ENCODE data around the gene COG1. TPM values are rescaled to one million over a fixed set of nuclear protein-coding genes. Genes with fewer than 3 reads are reported as not detected.

COG1 gene
- total RNA-seq, 2 donors from 2014 or later, result 34.8 to 42.5 TPM

DNA sequence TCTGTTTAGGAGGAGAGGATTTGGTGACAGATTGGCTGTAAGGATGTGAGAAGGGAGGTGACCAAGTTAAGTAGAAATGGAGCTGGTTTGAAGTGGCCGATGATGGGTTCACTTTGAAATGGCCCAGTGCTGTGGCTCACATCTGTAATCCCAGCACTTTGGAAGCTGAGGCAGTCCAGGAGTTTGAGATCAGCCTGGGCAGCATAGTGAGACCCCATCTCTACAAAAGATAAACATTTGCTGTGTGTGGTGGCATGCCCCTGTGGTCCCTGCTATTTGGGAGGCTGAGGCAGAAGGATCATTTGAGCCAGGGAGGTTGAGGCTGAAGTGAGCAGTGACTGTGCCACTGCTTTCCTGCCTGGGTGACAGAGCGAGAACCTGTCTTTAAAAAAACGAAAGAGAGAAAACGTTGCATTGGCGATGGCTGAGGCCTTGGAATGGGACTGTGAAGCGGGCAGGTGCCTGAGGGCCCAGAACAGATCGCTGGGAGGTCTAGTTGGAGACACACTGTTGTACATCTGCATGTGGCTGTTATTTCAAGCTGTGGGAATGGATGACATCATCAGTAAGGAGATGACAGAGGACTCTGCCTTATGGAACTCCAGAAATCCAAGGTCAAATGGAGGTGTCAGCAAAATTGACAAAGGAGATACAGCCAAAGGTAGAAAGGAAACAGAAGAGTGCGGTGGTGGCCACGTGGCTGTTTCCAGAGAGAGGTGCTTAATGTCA lies 5.5 kb downstream of the COG1 start:
- TF ChIP-seq, protein P1, sequence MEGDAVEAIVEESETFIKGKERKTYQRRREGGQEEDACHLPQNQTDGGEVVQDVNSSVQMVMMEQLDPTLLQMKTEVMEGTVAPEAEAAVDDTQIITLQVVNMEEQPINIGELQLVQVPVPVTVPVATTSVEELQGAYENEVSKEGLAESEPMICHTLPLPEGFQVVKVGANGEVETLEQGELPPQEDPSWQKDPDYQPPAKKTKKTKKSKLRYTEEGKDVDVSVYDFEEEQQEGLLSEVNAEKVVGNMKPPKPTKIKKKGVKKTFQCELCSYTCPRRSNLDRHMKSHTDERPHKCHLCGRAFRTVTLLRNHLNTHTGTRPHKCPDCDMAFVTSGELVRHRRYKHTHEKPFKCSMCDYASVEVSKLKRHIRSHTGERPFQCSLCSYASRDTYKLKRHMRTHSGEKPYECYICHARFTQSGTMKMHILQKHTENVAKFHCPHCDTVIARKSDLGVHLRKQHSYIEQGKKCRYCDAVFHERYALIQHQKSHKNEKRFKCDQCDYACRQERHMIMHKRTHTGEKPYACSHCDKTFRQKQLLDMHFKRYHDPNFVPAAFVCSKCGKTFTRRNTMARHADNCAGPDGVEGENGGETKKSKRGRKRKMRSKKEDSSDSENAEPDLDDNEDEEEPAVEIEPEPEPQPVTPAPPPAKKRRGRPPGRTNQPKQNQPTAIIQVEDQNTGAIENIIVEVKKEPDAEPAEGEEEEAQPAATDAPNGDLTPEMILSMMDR (IDR thresholded peaks at IDR 0.05), result no peak
- no peaks in the 10 kb centered on the region for H3K9me3 ChIP-seq
- no peak overlapping the region for H3K27ac ChIP-seq
- peaks cover 48% of the 10 kb centered on the region for H3K4me1 ChIP-seq
- no peak for ATAC-seq
- no peak for DNase-seq
- no peak overlapping the region for H3K4me3 ChIP-seq
- WGBS, 2 donors, result 80 to 91% methylated on average over 9 of the region's 9 CpGs
- H3K36me3 ChIP-seq (replicated peaks in 1 of 2; ENCODE audit: insufficient read depth in 1 of 2, low read depth in 2 of 2), result peaks cover 0 to 32% of the 10 kb centered on the region in 2 donors
- intact Hi-C loops (cut with DNase I), result no loop called here
- no peaks in the 10 kb centered on the region for H3K27me3 ChIP-seq

DNA sequence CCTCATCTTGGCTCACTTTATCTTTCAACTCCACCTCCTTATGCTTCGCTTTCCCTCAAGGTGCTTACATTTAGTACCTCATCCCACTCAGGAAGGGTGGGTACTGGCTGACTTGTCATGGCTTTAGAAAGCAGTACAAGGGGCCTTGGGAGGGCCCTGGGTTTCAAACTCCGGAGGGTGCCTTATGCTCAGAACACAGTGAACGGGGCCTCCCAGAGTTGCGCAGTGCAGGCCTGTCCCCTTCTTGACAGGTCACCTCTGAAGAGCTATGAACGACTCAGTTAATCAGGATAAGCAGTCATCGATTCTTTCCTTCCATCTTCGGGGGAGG lies 6.0 kb downstream of the COG1 start:
- intact Hi-C loops (cut with DNase I), result no loop called here
- Histone ChIP-seq H3K4me3 (no peak overlapping the region), H3K36me3 (replicated peaks in 1 of 2; ENCODE audit: insufficient read depth in 1 of 2, low read depth in 2 of 2) (peaks cover 0 to 32% of the 10 kb centered on the region in 2 donors), H3K4me1 (peaks cover 49% of the 10 kb centered on the region), H3K9me3 (no peaks in the 10 kb centered on the region), H3K27ac (no peak overlapping the region), H3K27me3 (no peaks in the 10 kb centered on the region)
- DNase-seq (no peak), ATAC-seq (no peak)
- no peak for TF ChIP-seq POLR2A (IDR thresholded peaks at IDR 0.05)
- TF ChIP-seq, protein P1 (IDR thresholded peaks at IDR 0.05), result no peak
- WGBS, 2 donors, result 88 to 89% methylated on average over 7 of the region's 7 CpGs

DNA sequence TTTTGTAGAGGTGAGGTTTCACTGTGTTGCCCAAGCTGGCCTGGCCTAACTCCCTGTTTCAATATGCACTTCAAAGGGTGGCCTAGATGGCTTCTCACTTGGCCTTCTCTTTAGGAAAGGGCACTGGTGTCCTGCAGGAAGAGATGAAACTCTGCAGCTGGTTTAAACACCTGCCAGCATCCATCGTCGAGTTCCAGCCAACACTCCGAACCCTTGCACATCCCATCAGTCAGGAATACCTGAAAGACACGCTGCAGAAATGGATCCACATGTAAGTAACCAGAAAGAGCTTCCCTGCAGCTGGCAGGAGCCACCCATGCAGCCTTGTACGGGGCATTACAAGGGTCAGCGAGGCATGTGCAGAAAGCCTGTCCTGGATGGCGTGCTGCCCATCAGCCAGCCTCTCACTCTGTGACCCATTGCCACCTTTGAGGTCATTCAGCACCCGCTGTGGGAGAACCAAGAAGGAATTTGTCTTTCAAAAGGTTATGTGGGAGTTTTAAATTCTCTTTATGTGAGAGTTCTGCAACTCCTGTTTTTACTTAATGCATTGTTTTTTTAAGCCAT lies 7.0 kb downstream of the COG1 start:
- intact Hi-C loops (cut with DNase I), result no loop called here
- Histone ChIP-seq H3K36me3 (replicated peaks in 1 of 2; ENCODE audit: insufficient read depth in 1 of 2, low read depth in 2 of 2) (peaks cover 0 to 35% of the 10 kb centered on the region in 2 donors), H3K9me3 (no peaks in the 10 kb centered on the region), H3K4me3 (no peak overlapping the region), H3K27ac (no peak overlapping the region), H3K27me3 (no peaks in the 10 kb centered on the region), H3K4me1 (peaks cover 46% of the 10 kb centered on the region)
- ATAC-seq, result no peak
- no peak for DNase-seq
- 95 to 97% methylated on average over 7 to 8 of the region's 8 CpGs for WGBS, 2 donors
- TF ChIP-seq POLR2A (IDR thresholded peaks at IDR 0.05), result no peak

DNA sequence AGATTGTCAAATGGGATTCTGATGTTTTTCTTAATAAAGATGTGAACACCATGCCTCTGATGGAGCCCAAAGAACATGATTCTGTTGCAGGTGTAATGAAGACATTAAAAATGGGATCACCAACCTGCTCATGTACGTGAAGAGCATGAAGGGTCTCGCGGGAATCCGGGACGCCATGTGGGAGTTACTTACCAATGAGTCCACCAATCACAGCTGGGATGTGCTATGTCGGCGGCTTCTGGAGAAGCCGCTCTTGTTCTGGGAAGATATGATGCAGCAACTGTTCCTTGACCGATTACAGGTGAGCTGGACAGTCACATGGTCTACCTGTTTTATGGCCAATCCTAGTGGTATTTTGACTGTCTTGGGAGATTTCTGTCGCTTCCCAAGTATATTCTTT lies 7.6 kb downstream of the COG1 start:
- Histone ChIP-seq H3K27ac (no peak overlapping the region), H3K4me1 (peaks cover 40% of the 10 kb centered on the region), H3K9me3 (no peaks in the 10 kb centered on the region), H3K4me3 (no peak overlapping the region), H3K36me3 (replicated peaks in 1 of 2; ENCODE audit: insufficient read depth in 1 of 2, low read depth in 2 of 2) (peaks cover 0 to 35% of the 10 kb centered on the region in 2 donors), H3K27me3 (no peaks in the 10 kb centered on the region)
- intact Hi-C loops (cut with DNase I), result no loop called here
- ATAC-seq (no peak), DNase-seq (no peak)
- TF ChIP-seq, protein P1 (IDR thresholded peaks at IDR 0.05), result no peak
- TF ChIP-seq POLR2A (IDR thresholded peaks at IDR 0.05), result no peak
- WGBS, 2 donors, result 85% methylated on average over 8 to 10 of the region's 10 CpGs

DNA sequence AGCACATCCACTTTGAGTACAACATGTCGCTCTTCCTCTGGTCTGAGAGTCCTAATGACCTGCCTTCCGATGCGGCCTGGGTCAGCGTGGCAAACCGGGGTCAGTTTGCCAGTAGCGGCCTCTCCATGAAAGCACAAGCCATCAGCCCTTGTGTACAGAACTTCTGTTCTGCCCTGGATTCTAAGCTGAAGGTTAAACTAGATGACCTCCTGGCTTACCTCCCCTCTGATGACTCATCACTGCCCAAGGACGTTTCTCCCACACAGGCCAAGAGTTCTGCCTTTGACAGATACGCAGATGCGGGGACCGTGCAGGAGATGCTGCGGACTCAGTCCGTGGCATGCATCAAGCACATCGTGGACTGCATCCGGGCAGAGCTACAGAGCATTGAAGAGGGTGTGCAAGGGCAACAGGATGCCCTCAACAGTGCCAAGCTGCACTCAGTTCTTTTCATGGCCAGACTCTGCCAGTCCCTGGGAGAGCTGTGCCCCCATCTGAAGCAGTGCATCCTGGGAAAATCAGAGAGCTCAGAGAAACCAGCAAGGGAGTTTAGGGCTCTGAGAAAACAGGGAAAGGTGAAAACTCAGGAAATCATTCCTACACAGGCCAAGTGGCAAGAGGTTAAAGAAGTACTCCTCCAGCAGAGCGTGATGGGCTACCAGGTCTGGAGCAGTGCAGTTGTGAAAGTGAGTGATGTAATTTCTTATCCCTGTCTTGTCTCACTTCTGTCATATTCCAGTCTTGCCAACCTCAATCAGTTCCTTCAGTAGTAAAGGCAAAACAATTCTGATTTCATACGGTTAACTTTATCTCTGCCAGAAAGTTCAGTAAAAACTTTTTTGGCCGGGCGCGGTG lies 8.6 kb downstream of the COG1 start:
- H3K4me1 ChIP-seq, result peaks cover 30% of the 10 kb centered on the region
- DNase-seq (peak in 2 of 4 donors; percentile 29 to 54), ATAC-seq (no peak)
- no peaks in the 10 kb centered on the region for H3K9me3 ChIP-seq
- 76 to 77% methylated on average over 17 to 19 of the region's 19 CpGs for WGBS, 2 donors
- peaks cover 4 to 41% of the 10 kb centered on the region in 2 donors for H3K36me3 ChIP-seq (replicated peaks in 1 of 2; ENCODE audit: insufficient read depth in 1 of 2, low read depth in 2 of 2)
- no peak for TF ChIP-seq POLR2A (IDR thresholded peaks at IDR 0.05)
- TF ChIP-seq, protein P1 (IDR thresholded peaks at IDR 0.05), result no peak
- no peak overlapping the region for H3K27ac ChIP-seq
- no peak overlapping the region for H3K4me3 ChIP-seq
- no peaks in the 10 kb centered on the region for H3K27me3 ChIP-seq
- intact Hi-C loops (cut with DNase I), result no loop called here

Data from body of pancreas (tissue), 4 donors.